Heart left ventricle (tissue), 13 donors: ENCODE data around the gene TNIK.

Source experiments
- CTCF ChIP-seq, 12 donors: fragments of 200-600 bp; sonication (generic) in 4 of 12; IDR thresholded peaks; one replicate each; pipeline versions ENCODE4 v1.5.0 to v1.8.0; 2018 to 2022; ENCODE audit warnings: antibody characterized with exemption in 12 of 12, mild to moderate bottlenecking in 5 of 12
- POLR2A ChIP-seq, 2 donors: fragments of 450-650 bp; IDR thresholded peaks; one replicate each; pipeline ENCODE4 v1.6.1; 2017; ENCODE audit warnings: antibody characterized with exemption in 2 of 2, mild to moderate bottlenecking in 2 of 2, moderate library complexity in 2 of 2
- donor health status: ischemic (EF 13 %, LVEDD 7.1; RV severe dilation, severe dysfunction).
- donor health status: DM: no; HTN: yes; CAD: no.
- donor health status: DM: no; HTN: no; CAD: no.
- donor health status: ischemic (EF 25% LVEDD 6.9; RV normal size, moderate dysfunction).
- donor health status: ischemic (EF 25% LVEDD 5.7; RV mildly dilated, moderate dysfunction).
- donor health status: ischemic (EF 35%, LVEDD 5.7; RV mildly dilated, moderate dysfunction).
- donor health status: nonischemic (EF 11% LVEDD 7.7; RV severe dilation, severe dysfunction).
- donor health status: DM: yes; HTN: yes; CAD: no.
- donor health status: PGD.
- donor health status: ischemic (EF 29% LVEDD 5.4; RV normal size, mild dysfunction).
- donor health status: nonischemic (EF 23%, LVEDD 6.1; RV moderate dilation, normal function).

GRCh38 chr3:171399842-171400241, 60.4 kb downstream of the TNIK start:
- no peak for TF ChIP-seq CTCF (IDR thresholded peaks at IDR 0.05)
- no peak for TF ChIP-seq POLR2A (IDR thresholded peaks at IDR 0.05)
